Mesothelial cell of epicardium (in vitro differentiated cells): ENCODE measurements around the gene SSC5D. TPM values are rescaled to one million over a fixed set of nuclear protein-coding genes. Genes with fewer than 3 reads are reported as not detected.

Experiments used
- DNase-seq, 2 experiments: peaks; one replicate each; pipeline ENCODE4 v3.0.0; 2021; ENCODE audit warnings: low spot score in 2 of 2; ENCODE audit not compliant: unreplicated experiment in 2 of 2
- H3K27ac Mint-ChIP-seq: 2 replicates; pipeline ENCODE4 v1.8.0; 2021; ENCODE audit warnings: mixed read lengths
- H3K27me3 Mint-ChIP-seq: 2 replicates; pipeline ENCODE4 v1.8.0; 2021; ENCODE audit warnings: low read depth, mixed read lengths
- H3K36me3 Mint-ChIP-seq: 2 replicates; pipeline ENCODE4 v1.8.0; 2021; ENCODE audit warnings: mixed read lengths
- H3K4me1 Mint-ChIP-seq: 2 replicates; pipeline ENCODE4 v1.8.0; 2021; ENCODE audit warnings: mixed read lengths
- H3K4me3 Mint-ChIP-seq: 2 replicates; pipeline ENCODE4 v1.8.0; 2021; ENCODE audit warnings: mild to moderate bottlenecking, moderate library complexity, mixed read lengths
- H3K9me3 Mint-ChIP-seq: 2 replicates; pipeline ENCODE4 v1.8.0; 2021; ENCODE audit warnings: mixed read lengths
- total RNA-seq: library from RNA; stranded (reverse); gene quantifications from 3 replicates; pipeline ENCODE4 v1.2.1, GENCODE V29; 2021
- TF ChIP-seq, protein P1 (sequence below): fragments of 200-600 bp; sonication (generic); IDR thresholded peaks from one replicate; pipeline ENCODE4 v1.5.0; 2021; ENCODE audit warnings: antibody characterized with exemption; ENCODE audit not compliant: unreplicated experiment

Gene SSC5D
- total RNA-seq, 1 donor from 2014 or later = 7.0 TPM

DNA sequence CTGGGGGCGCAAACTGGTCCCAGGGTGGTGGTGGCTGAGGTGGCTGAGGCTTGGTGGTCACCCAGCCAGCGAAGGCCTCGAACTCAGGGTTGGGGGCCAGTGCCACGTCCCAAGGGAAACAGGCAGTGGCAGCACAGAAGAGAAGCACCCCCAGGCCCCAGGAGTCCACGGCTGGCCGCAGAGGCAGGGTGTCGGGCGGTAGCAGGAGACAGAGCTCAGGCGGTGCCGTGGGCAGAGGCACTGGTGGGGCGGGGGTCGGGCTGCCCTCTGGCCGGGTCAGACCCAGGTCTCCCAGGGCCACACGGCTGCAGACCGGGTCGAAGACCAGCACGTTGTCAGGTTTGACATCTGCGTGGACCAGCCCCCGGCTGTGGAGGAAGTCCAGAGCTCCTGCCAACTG lies 52.9 kb downstream of the SSC5D start:
- Mint-ChIP-seq H3K9me3 (peaks cover 10% of the 10 kb centered on the region), H3K27ac (no peak overlapping the region), H3K4me1 (peaks cover 5% of the 10 kb centered on the region), H3K4me3 (no peak overlapping the region), H3K27me3 (peaks cover 12% of the 10 kb centered on the region), H3K36me3 (no peaks in the 10 kb centered on the region)
- DNase-seq = no peak
- TF ChIP-seq, protein P1, sequence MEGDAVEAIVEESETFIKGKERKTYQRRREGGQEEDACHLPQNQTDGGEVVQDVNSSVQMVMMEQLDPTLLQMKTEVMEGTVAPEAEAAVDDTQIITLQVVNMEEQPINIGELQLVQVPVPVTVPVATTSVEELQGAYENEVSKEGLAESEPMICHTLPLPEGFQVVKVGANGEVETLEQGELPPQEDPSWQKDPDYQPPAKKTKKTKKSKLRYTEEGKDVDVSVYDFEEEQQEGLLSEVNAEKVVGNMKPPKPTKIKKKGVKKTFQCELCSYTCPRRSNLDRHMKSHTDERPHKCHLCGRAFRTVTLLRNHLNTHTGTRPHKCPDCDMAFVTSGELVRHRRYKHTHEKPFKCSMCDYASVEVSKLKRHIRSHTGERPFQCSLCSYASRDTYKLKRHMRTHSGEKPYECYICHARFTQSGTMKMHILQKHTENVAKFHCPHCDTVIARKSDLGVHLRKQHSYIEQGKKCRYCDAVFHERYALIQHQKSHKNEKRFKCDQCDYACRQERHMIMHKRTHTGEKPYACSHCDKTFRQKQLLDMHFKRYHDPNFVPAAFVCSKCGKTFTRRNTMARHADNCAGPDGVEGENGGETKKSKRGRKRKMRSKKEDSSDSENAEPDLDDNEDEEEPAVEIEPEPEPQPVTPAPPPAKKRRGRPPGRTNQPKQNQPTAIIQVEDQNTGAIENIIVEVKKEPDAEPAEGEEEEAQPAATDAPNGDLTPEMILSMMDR = no peak

DNA sequence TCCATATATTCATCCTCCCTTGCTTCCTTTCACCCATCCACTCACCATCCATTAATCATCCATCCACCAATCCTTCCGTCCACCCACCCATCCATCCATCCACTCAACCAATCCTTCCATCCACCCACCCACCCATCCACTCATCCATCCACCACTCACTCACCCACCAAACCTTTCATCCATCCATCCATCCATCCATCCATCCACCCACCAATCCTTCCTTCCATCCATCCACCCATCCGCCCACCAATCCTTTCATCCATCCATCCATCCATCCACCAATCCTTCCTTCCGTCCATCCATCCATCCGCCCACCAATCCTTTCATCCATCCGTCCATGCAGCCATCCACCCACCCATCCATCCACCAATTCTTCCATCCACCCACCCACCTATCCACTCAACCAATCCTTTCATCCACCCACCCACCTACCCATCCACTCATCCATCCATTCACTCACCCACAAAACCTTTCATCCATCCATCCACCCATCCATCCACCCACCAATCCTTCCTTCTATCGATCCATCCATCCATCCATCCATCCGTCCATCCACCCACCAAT lies 54.1 kb downstream of the SSC5D start:
- Mint-ChIP-seq H3K36me3 (no peaks in the 10 kb centered on the region), H3K27ac (no peak overlapping the region), H3K4me1 (peaks cover 6% of the 10 kb centered on the region), H3K27me3 (peaks cover 12% of the 10 kb centered on the region), H3K9me3 (peaks cover 10% of the 10 kb centered on the region), H3K4me3 (no peak overlapping the region)
- TF ChIP-seq, protein P1 = no peak
- no peak for DNase-seq

DNA sequence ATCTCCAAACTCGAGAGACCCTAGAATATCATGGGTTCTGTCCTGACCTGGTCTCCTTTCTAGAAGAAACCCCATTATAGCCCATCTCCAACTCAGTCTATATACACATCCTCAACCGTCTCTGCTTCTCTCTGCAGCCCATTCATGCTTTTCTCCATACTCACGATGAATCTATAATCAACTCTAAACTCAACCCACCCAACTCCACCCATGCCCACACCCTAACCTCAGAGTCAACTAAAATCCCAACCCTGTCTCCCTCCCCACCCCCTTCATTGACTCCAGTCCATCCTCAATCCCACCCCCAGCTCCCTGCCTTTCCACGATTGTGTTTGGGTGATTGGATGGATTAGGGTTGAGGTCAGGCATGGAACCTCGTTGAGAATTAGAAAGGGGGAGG lies 55.3 kb downstream of the SSC5D start:
- DNase-seq = no peak
- peaks cover 12% of the 10 kb centered on the region for H3K27me3 Mint-ChIP-seq
- no peaks in the 10 kb centered on the region for H3K36me3 Mint-ChIP-seq
- H3K27ac Mint-ChIP-seq = no peak overlapping the region
- H3K9me3 Mint-ChIP-seq = peaks cover 10% of the 10 kb centered on the region
- H3K4me3 Mint-ChIP-seq = no peak overlapping the region
- peaks cover 9% of the 10 kb centered on the region for H3K4me1 Mint-ChIP-seq
- TF ChIP-seq, protein P1 = no peak

DNA sequence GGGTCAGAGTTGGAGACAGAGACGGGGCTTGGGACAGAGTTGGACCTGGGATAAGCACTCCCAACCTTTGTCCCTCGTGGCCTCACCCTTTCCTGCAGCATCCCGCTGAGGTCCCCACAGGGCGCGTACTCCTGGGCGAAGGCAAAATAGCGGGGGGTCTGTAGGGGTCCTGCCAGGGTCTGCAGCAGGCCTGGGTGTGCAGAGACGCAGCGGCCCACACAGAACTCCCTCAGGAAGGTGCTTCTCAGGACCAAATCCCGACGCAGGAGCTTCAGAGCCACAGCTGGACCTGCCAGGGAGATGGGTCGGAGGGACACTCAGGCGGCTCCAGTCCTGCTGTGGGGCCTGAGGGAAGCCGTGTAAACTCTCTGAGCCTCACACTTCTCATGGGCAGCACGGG lies 55.8 kb downstream of the SSC5D start:
- peaks cover 10% of the 10 kb centered on the region for H3K9me3 Mint-ChIP-seq

DNA sequence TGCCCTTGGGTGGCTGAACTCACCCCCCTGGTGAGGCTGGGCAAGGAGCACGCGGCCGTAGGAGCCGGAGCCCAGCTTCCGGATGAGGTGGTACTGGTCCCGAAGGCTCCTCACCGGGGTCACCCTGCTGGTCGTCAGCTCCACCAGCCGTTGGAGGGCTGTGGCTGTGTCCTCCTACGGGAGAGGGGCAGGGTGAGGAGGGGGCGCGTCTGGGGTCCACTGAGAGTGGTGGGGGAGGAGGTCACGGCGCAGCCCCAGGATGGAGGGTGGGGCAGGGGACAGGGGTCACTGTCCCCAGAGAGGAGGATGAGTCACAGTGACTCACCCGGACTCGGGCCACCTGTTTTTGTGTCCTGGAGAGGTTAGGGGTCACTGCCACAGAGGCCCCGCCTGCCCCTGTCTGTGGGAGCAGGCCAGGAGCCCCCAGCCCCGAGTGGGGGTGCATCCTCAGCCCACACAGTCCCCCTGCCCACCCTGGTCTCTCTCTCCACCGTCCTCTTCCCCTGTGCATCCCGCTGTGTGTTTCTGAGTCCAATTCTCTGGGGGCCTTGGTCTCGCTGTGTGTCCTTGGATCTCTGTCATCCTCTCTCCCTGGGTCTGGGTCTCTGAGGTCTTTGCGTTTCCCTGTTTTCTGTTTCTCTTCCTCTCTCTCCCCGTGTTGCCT lies 56.7 kb downstream of the SSC5D start:
- H3K9me3 Mint-ChIP-seq = peaks cover 10% of the 10 kb centered on the region
- no peak overlapping the region for H3K4me3 Mint-ChIP-seq
- DNase-seq = no peak

More for the DNA sequence above, 55.8 kb downstream of the SSC5D start:
- Mint-ChIP-seq H3K36me3 (no peaks in the 10 kb centered on the region), H3K27ac (no peak overlapping the region), H3K4me3 (no peak overlapping the region), H3K27me3 (peaks cover 12% of the 10 kb centered on the region), H3K4me1 (peaks cover 9% of the 10 kb centered on the region)
- TF ChIP-seq, protein P1 = no peak
- no peak for DNase-seq

More for the DNA sequence above, 56.7 kb downstream of the SSC5D start:
- Mint-ChIP-seq H3K27ac (no peak overlapping the region), H3K4me1 (peaks cover 13% of the 10 kb centered on the region), H3K36me3 (no peaks in the 10 kb centered on the region), H3K27me3 (peaks cover 16% of the 10 kb centered on the region)
- TF ChIP-seq, protein P1 = no peak
